H1 (cell line): ENCODE measurements around the gene GNG12.

Experiments used
- EGR1 ChIP-seq: IDR thresholded peaks from 2 replicates; pipeline ENCODE4 v1.6.1; 2011; ENCODE audit warnings: low read depth, low read length, borderline replicate concordance
- EP300 ChIP-seq, 2 experiments: IDR thresholded peaks; 1 replicate in 1 of 2; 2 replicates in 1 of 2; pipeline ENCODE4 v1.6.1; 2011 to 2012; ENCODE audit warnings: low read depth in 2 of 2, low read length in 2 of 2, mild to moderate bottlenecking in 2 of 2, borderline replicate concordance in 1 of 2, inconsistent platforms in 1 of 2, moderate library complexity in 1 of 2
- RNF2 ChIP-seq: fragments of 200-900, 300-1000 bp; sonication (generic); IDR thresholded peaks from 2 replicates; pipeline ENCODE4 v1.7.1; 2016; ENCODE audit warnings: borderline replicate concordance, low read depth, mild to moderate bottlenecking, antibody characterized with exemption, low read length; ENCODE audit not compliant: poor library complexity, severe bottlenecking; ENCODE audit errors: missing control alignments
- USF2 ChIP-seq: IDR thresholded peaks from 2 replicates; pipeline ENCODE4 v1.6.1; 2011; ENCODE audit warnings: low read length, improper control_type of control experiment

- TF ChIP-seq EGR1 (no peak), USF2 (no peak), RNF2 (no peak), EP300 (IDR thresholded peaks at IDR 0.05; ENCODE audit: borderline replicate concordance in 1 of 2, low read depth in 2 of 2, low read length in 2 of 2) (no peak)
Measured at GRCh38 chr1:67879485-67879884, 46.2 kb upstream of the GNG12 start.
